ENCODE results near the gene FFAR3. TPM values are rescaled to one million over a fixed set of nuclear protein-coding genes. Genes with fewer than 3 reads are reported as not detected.

The FFAR3 gene
- total and polyA plus RNA-seq, 2 donors (not counting 3 experiments of a cell fraction or from before 2014, with no cell fraction given): not detected

DNA sequence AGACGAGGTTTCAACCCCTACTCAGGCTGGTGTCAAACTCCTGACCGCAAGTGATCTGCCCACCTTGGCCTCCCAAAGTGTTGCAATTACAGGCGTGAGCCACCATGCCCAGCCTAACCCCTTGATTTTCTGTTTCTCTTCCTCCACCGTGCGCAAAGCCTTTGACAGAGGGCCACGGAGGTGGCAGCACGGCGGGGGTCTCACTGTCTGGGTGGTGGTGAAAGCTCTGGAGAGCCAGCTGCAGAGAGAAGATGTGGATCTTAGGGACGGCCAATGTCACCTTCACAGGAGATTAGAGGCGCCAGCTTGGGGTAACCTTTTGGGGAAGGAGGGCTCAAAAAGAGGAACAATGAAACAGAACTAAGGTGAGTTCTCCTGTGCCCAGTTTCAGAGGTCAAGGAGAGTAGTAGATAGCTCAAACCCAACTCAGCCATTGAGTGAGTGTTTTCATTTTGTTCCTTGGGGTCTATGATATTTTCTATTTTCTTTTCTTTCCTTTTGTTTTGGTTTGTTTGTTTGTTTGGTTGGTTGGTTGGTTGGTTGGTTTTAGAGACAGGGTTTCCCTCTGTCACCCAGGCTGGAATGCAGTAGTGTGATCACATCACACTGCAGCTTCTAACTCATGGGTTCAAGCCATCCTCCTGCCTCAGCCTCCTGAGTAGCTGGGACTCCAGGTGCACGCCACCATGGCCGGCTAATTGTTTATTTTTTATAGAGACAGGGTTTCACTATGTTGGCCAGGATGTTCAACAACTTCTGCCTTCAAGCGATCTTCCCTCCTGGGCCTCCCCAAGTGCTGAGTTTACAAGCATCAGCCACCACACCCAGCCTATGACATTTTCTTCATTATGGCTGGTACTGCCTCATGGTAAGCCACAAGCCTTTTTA lies 50.3 kb downstream of the FFAR3 start:
- Histone ChIP-seq H4K20me1 (replicated peaks; ENCODE audit: control insufficient read depth, extremely low read depth, insufficient read depth, low read length) (no peaks in the 10 kb centered on the region), H3K36me3 (ENCODE audit: control insufficient read depth in 2 of 2, extremely low read depth in 1 of 2, insufficient read depth in 2 of 2, low read length in 2 of 2) (no peaks in the 10 kb centered on the region), H2AFZ (ENCODE audit: low read depth, low read length) (no peak overlapping the region), H3K4me1 (ENCODE audit: control insufficient read depth, extremely low read depth, insufficient read depth, low read length) (no peaks in the 10 kb centered on the region), H3K4me2 (ENCODE audit: insufficient read depth, low read length) (no peak overlapping the region), H3K79me2 (ENCODE audit: control insufficient read depth, insufficient read depth, low read length) (no peaks in the 10 kb centered on the region), H3K4me3 (replicated peaks in 1 of 3; ENCODE audit: insufficient read depth in 1 of 3, low read depth in 1 of 3, low read length in 3 of 3) (no peak overlapping the region), H3K9ac (replicated peaks; ENCODE audit: extremely low read depth, insufficient read depth, low read length) (no peak overlapping the region), H3K9me1 (replicated peaks; ENCODE audit: control insufficient read depth, extremely low read depth, insufficient read depth, low read length) (no peaks in the 10 kb centered on the region), H3K27me3 (ENCODE audit: control insufficient read depth in 2 of 2, insufficient read depth in 2 of 2, low read length in 2 of 2) (no peaks in the 10 kb centered on the region), H3K27ac (ENCODE audit: insufficient read depth, low read depth, low read length) (no peak overlapping the region), H3K9me3 (replicated peaks; ENCODE audit: control insufficient read depth, insufficient read depth, low read length) (no peaks in the 10 kb centered on the region)
- dilution Hi-C loops (cut with MboI; ENCODE audit: extremely low pct_ligation_motif_present, low sequenced_read_pairs): no loop called here
- ChIA-PET POLR2A (interaction anchor here (0.5 kb wide), 1 partner anchor 96 kb away, joined by 3 read pairs; no protein-coding TSS in a partner anchor), CTCF (interaction anchor here (1.6 kb wide), 1 partner anchor 8 kb away, joined by 3 read pairs; no protein-coding TSS in a partner anchor)
- BruUV-seq (replicated peaks): no TSS peak
- no peak for FAIRE-seq
- TF ChIP-seq POLR2A (IDR thresholded peaks at IDR 0.05; ENCODE audit: low read depth, low read length): no peak
- TF ChIP-seq, protein P1, sequence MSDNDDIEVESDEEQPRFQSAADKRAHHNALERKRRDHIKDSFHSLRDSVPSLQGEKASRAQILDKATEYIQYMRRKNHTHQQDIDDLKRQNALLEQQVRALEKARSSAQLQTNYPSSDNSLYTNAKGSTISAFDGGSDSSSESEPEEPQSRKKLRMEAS (IDR thresholded peaks at IDR 0.05; ENCODE audit: insufficient read depth, insufficient read length): no peak
- TF ChIP-seq, protein P2, sequence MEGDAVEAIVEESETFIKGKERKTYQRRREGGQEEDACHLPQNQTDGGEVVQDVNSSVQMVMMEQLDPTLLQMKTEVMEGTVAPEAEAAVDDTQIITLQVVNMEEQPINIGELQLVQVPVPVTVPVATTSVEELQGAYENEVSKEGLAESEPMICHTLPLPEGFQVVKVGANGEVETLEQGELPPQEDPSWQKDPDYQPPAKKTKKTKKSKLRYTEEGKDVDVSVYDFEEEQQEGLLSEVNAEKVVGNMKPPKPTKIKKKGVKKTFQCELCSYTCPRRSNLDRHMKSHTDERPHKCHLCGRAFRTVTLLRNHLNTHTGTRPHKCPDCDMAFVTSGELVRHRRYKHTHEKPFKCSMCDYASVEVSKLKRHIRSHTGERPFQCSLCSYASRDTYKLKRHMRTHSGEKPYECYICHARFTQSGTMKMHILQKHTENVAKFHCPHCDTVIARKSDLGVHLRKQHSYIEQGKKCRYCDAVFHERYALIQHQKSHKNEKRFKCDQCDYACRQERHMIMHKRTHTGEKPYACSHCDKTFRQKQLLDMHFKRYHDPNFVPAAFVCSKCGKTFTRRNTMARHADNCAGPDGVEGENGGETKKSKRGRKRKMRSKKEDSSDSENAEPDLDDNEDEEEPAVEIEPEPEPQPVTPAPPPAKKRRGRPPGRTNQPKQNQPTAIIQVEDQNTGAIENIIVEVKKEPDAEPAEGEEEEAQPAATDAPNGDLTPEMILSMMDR (IDR thresholded peaks at IDR 0.05; ENCODE audit: extremely low read depth in 1 of 2, insufficient read depth in 1 of 2, low read depth in 1 of 2, low read length in 2 of 2): no peak
- no peak for TF ChIP-seq EZH2 (IDR thresholded peaks at IDR 0.05; ENCODE audit: borderline replicate concordance, low read depth, low read length, severe bottlenecking)
- no peak for TF ChIP-seq GATA2 (IDR thresholded peaks at IDR 0.05; ENCODE audit: insufficient read depth, insufficient read length, low read depth, low read length)
- TF ChIP-seq FOS (IDR thresholded peaks at IDR 0.05; ENCODE audit: borderline replicate concordance, insufficient read depth, low read length): no peak
- TF ChIP-seq MYC (IDR thresholded peaks at IDR 0.05; ENCODE audit: low read depth, low read length): no peak
- no peak for TF ChIP-seq JUN (IDR thresholded peaks at IDR 0.05; ENCODE audit: borderline replicate concordance, insufficient read depth, insufficient read length, low read depth)
- no peak for TF ChIP-seq POLR2AphosphoS5 (IDR thresholded peaks at IDR 0.05; ENCODE audit: insufficient read depth, low read depth, low read length)
- intact Hi-C loops (cut with micrococcal nuclease): no loop called here
- DNase-seq (ENCODE audit: low read depth, low spot score): no peak

All from endothelial cell of umbilical vein (primary cell).